Caki2 (cell line): ENCODE data around the gene HTATSF1. TPM values are rescaled to one million over a fixed set of nuclear protein-coding genes. Genes with fewer than 3 reads are reported as not detected.

Source experiments
- DNase-seq: peaks from one replicate; pipeline ENCODE4 v3.0.0-alpha.2; 2015; ENCODE audit warnings: low read depth
- in situ Hi-C: cut with HindIII; loops from 2 replicates; pipeline ENCODE4 v1.10.0; 2016; ENCODE audit warnings: low sequenced_read_pairs, low pct_unique_long_range_greater_than_20kb, mixed read lengths
- total RNA-seq: library from RNA; depleted of rRNA; stranded (reverse); fragments of >200 nt; shearing (Covaris generic); gene quantifications from 2 replicates; pipeline ENCODE4 v1.2.3, GENCODE V29; 2014; ENCODE audit warnings: low replicate concordance; rRNA removed

HTATSF1 gene
- 20.2 and 23.5 TPM in 2 replicates for total RNA-seq

GRCh38 chrX:136497556-136498052 lies at the start of gene HTATSF1:
TSS of gene HTATSF1 (plus strand) at chrX:136497592. CDS start at chrX:136497685, 93 bp downstream.
- in situ Hi-C loops = no loop called here
- no peak for DNase-seq

- DNase-seq = no peak
- in situ Hi-C loops = no loop called here
Observed at GRCh38 chrX:136447968-136448367, 49.4 kb upstream of the HTATSF1 start.

- in situ Hi-C loops = no loop called here
- DNase-seq = peak; percentile 14
Observed at GRCh38 chrX:136450050-136450830, 47.2 kb upstream of the HTATSF1 start.

- in situ Hi-C loops = no loop called here
- DNase-seq = no peak
Observed at GRCh38 chrX:136452614-136453013, 44.8 kb upstream of the HTATSF1 start.

- in situ Hi-C loops = no loop called here
- DNase-seq = no peak
Observed at GRCh38 chrX:136453114-136453513, 44.3 kb upstream of the HTATSF1 start.

GRCh38 chrX:136453771-136454170 lies 43.6 kb upstream of the HTATSF1 start:
- no peak for DNase-seq
- in situ Hi-C loops = no loop called here

- in situ Hi-C loops = no loop called here
- DNase-seq = no peak
Observed at GRCh38 chrX:136456133-136456532, 41.3 kb upstream of the HTATSF1 start.

- in situ Hi-C loops = no loop called here
- no peak for DNase-seq
Observed at GRCh38 chrX:136457303-136457917, 40.0 kb upstream of the HTATSF1 start.

GRCh38 chrX:136464589-136464988 lies 32.8 kb upstream of the HTATSF1 start:
- in situ Hi-C loops = no loop called here
- no peak for DNase-seq

- in situ Hi-C loops = no loop called here
- DNase-seq = no peak
Observed at GRCh38 chrX:136467303-136467702, 30.1 kb upstream of the HTATSF1 start.

GRCh38 chrX:136468391-136469103 lies 28.8 kb upstream of the HTATSF1 start:
- in situ Hi-C loops = no loop called here
- DNase-seq = no peak

- no peak for DNase-seq
- in situ Hi-C loops = no loop called here
Observed at GRCh38 chrX:136473663-136474062, 23.7 kb upstream of the HTATSF1 start.

GRCh38 chrX:136475236-136475635 lies 22.2 kb upstream of the HTATSF1 start:
- in situ Hi-C loops = no loop called here

GRCh38 chrX:136476501-136476900 lies 20.9 kb upstream of the HTATSF1 start:
- DNase-seq = no peak
- in situ Hi-C loops = no loop called here

More at GRCh38 chrX:136475236-136475635, 22.2 kb upstream of the HTATSF1 start:
- DNase-seq = no peak

- in situ Hi-C loops = no loop called here
- DNase-seq = no peak
Observed at GRCh38 chrX:136477026-136477425, 20.4 kb upstream of the HTATSF1 start.

GRCh38 chrX:136480383-136480782 lies 17.0 kb upstream of the HTATSF1 start:
- in situ Hi-C loops = no loop called here

GRCh38 chrX:136487647-136488046 lies 9.7 kb upstream of the HTATSF1 start, which contains the start of gene BRS3:
TSS of gene BRS3 (plus strand) at chrX:136487947. CDS start at chrX:136488115, 168 bp downstream.
- in situ Hi-C loops = no loop called here
- no peak for DNase-seq

More at GRCh38 chrX:136480383-136480782, 17.0 kb upstream of the HTATSF1 start:
- no peak for DNase-seq

- no peak for DNase-seq
- in situ Hi-C loops = no loop called here
Observed at GRCh38 chrX:136488706-136489105, 8.7 kb upstream of the HTATSF1 start.

- in situ Hi-C loops = no loop called here
Observed at GRCh38 chrX:136491832-136492231, 5.6 kb upstream of the HTATSF1 start.

More at GRCh38 chrX:136491832-136492231, 5.6 kb upstream of the HTATSF1 start:
- DNase-seq = no peak
